VCaP (cell line): ENCODE results near the gene ISCA2.

Experiments
- H3K27ac ChIP-seq: fragments of 450-650 bp; 2 replicates; pipeline ENCODE4 v1.5.1; 2017
- CTCF ChIP-seq: fragments of 450-650 bp; conservative IDR thresholded peaks from 2 replicates; pipeline ENCODE4 v1.5.1; 2017; ENCODE audit warnings: mild to moderate bottlenecking, moderate library complexity

Gene ISCA2

DNA sequence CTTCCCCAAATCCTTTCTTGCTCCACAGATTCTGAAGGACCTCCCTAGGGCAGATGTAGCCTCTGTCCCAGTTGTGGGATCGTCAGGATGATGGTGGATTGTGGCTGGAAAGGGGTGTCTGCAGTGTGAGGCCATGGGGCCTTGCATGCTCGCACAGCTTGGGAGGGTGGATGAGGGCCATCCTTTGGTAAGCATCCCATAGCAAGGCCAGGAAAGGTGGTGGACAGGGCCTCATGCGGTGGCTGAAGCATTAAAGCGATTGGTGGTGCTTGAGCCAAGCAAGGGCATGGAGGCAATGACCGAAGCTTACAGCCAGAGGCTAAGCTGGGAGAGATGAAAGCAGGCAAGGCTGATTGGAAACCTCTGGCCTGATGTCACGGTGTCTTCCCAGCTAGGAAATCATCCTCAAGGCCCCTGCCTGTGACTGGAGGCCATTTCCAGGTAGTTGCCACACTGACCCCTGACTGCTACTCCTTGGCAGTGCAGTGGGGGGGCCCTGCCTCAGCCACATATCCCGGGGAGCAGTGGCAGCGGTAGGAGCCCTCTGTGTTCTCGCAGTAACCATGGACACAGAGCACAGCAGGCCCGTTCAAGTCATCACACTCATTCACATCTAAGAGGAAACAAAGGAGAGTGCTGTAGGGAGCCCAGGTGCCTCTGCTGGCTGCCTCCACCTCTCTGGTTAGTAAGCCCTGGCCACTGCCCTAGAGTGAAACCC lies 7.0 kb downstream of the ISCA2 start:
- H3K27ac ChIP-seq, result no peak overlapping the region
- TF ChIP-seq CTCF, result no peak

GRCh38 chr14:74501135-74501614 lies 7.6 kb downstream of the ISCA2 start:
- no peak overlapping the region for H3K27ac ChIP-seq
- TF ChIP-seq CTCF, result peak; percentile 88

- no peak for TF ChIP-seq CTCF
- no peak overlapping the region for H3K27ac ChIP-seq
Measured at GRCh38 chr14:74501691-74502090, 8.1 kb downstream of the ISCA2 start.

- H3K27ac ChIP-seq, result no peak overlapping the region
- peak; percentile 80 for TF ChIP-seq CTCF
Measured at GRCh38 chr14:74502236-74503019, 8.9 kb downstream of the ISCA2 start.

DNA sequence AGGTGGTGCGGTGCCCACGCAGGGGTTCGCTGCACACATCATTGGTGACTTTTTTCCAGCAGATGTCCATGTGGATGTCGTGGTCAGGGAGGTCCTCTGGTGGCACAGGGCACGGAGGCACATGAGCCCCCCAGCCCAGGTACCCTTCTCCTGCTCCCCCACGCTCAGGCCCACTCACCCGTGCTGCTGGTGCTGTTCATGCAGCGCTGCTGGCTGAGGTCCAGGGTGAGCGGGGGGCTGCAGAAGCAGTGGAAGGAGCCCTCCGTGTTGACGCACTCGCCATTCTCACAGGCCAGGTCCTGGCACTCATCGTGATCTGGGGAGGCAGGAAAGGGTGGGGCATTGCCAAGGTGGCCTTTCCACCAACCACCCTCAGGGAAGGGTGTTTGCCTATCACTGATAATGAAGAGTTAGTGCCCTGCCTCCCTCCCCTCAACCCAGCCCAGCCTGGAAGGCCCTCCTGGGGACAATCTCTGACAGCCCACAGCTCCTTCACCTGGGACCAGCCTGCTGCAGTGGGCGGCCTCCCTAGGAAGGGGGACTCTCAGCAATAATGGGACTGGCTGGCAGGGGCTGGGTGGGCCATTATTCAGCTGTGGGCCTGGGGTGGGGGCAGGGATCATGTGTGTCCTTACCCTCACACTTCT lies 9.8 kb downstream of the ISCA2 start:
- no peak for TF ChIP-seq CTCF
- no peak overlapping the region for H3K27ac ChIP-seq

DNA sequence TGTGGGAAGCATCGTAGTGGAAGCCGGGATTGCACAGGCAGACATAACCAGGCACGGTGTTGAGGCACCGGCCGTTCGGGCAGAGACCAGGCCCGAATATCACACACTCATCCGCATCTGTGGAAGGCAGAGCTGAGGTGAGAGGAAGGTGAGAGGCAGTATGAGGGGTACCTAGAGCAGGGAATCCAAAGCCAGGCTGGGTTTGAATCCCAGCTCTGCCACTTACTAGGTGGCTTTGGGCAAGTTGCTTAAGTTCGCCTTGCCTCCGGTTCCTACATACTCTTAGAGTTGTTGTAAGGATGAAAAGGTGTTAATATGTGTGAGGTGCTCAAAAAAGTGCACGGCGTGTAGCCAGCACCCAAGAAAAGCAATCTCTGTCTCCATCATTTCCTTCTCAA lies 10.4 kb downstream of the ISCA2 start:
- TF ChIP-seq CTCF, result no peak
- H3K27ac ChIP-seq, result no peak overlapping the region

- no peak overlapping the region for H3K27ac ChIP-seq
- TF ChIP-seq CTCF, result no peak
Measured at GRCh38 chr14:74504412-74504811, 10.8 kb downstream of the ISCA2 start.
